GF-D8 (cell line): Measurements from ENCODE around the gene PAK5.

Source experiments
- DNase-seq: peaks from one replicate; lab custom pipeline; 2025; lab: John Stamatoyannopoulos, UW

The PAK5 gene

GRCh38 chr20:9575836-9576235 is 263.0 kb downstream of the PAK5 start:
- no peak for DNase-seq

- no peak for DNase-seq
Observed at GRCh38 chr20:9574776-9575175, 264.1 kb downstream of the PAK5 start.

- no peak for DNase-seq
Observed at GRCh38 chr20:9574181-9574580, 264.7 kb downstream of the PAK5 start.

GRCh38 chr20:9573335-9574151 is 265.3 kb downstream of the PAK5 start:
- DNase-seq: no peak

- DNase-seq: no peak
Observed at GRCh38 chr20:9572670-9573069, 266.2 kb downstream of the PAK5 start.

GRCh38 chr20:9571783-9572182 is 267.1 kb downstream of the PAK5 start:
- DNase-seq: no peak

GRCh38 chr20:9570612-9571011 is 268.3 kb downstream of the PAK5 start:
- no peak for DNase-seq

GRCh38 chr20:9566977-9567376 is 271.9 kb downstream of the PAK5 start:
- no peak for DNase-seq

- DNase-seq: no peak
Observed at GRCh38 chr20:9565910-9566550, 272.8 kb downstream of the PAK5 start.

- DNase-seq: no peak
Observed at GRCh38 chr20:9557411-9557810, 281.5 kb downstream of the PAK5 start.

GRCh38 chr20:9555781-9556180 is 283.1 kb downstream of the PAK5 start:
- no peak for DNase-seq

- DNase-seq: no peak
Observed at GRCh38 chr20:9551808-9552550, 286.9 kb downstream of the PAK5 start.

- no peak for DNase-seq
Observed at GRCh38 chr20:9550871-9551270, 288.0 kb downstream of the PAK5 start.

- no peak for DNase-seq
Observed at GRCh38 chr20:9550283-9550682, 288.6 kb downstream of the PAK5 start.

- no peak for DNase-seq
Observed at GRCh38 chr20:9543214-9543613, 295.7 kb downstream of the PAK5 start.

- no peak for DNase-seq
Observed at GRCh38 chr20:9535449-9535848, 303.4 kb downstream of the PAK5 start.

GRCh38 chr20:9534025-9534424 is 304.9 kb downstream of the PAK5 start:
- no peak for DNase-seq

GRCh38 chr20:9532069-9532838 is 306.6 kb downstream of the PAK5 start:
- no peak for DNase-seq

- no peak for DNase-seq
Observed at GRCh38 chr20:9531581-9531980, 307.3 kb downstream of the PAK5 start.

- DNase-seq: no peak
Observed at GRCh38 chr20:9523636-9524035, 315.2 kb downstream of the PAK5 start.

GRCh38 chr20:9520086-9520485 is 318.8 kb downstream of the PAK5 start:
- DNase-seq: no peak

GRCh38 chr20:9518576-9519175 is 320.2 kb downstream of the PAK5 start:
- no peak for DNase-seq
